Muscle layer of colon (tissue), 2 donors: ENCODE results near the gene PPCS.

Source experiments
- H3K27ac ChIP-seq: one replicate; pipeline ENCODE4 v1.7.0; 2013; ENCODE audit warnings: low read depth, mild to moderate bottlenecking, low read length, moderate library complexity
- H3K27me3 ChIP-seq, 2 donors: one replicate each; pipeline ENCODE4 v1.7.0; 2013; ENCODE audit warnings: low read length in 2 of 2, mild to moderate bottlenecking in 2 of 2; ENCODE audit not compliant: insufficient read depth in 2 of 2, control insufficient read depth in 1 of 2
- H3K36me3 ChIP-seq: one replicate; pipeline ENCODE4 v1.7.0; 2013; ENCODE audit warnings: mild to moderate bottlenecking, low read length; ENCODE audit not compliant: insufficient read depth
- H3K4me1 ChIP-seq: one replicate; pipeline ENCODE4 v1.7.0; 2013; ENCODE audit warnings: mild to moderate bottlenecking, low read length; ENCODE audit not compliant: insufficient read depth
- H3K4me3 ChIP-seq, 2 donors: one replicate each; pipeline ENCODE4 v1.7.0; 2013; ENCODE audit warnings: low read length in 2 of 2, low read depth in 1 of 2, mild to moderate bottlenecking in 1 of 2, moderate library complexity in 1 of 2
- H3K9ac ChIP-seq: one replicate; pipeline ENCODE4 v1.7.0; 2013; ENCODE audit warnings: low read length
- H3K9me3 ChIP-seq: one replicate; pipeline ENCODE4 v1.7.0; 2013; ENCODE audit warnings: mild to moderate bottlenecking, low read length
- donor health status: abdominal sarcoma.
- donor health status: Adenocarcinoma of cecum.

Gene PPCS

GRCh38 chr1:42456010-42456753, at the start of gene PPCS, which contains the start of gene ZMYND12:
Gene PPCS (plus strand): TSS chr1:42456543. CDS start chr1:42456566, 23 bp downstream.
Gene ZMYND12 (minus strand): TSS chr1:42456022. CDS start chr1:42455997, 25 bp downstream.
- H3K27ac ChIP-seq, result peak within 1 kb of the TSS; percentile 97
- H3K36me3 ChIP-seq, result peaks cover 25% of the 10 kb centered on the region
- H3K4me3 ChIP-seq, result peak within 1 kb of the TSS; percentile 86 to 92
- no peaks in the 10 kb centered on the region for H3K27me3 ChIP-seq
- H3K9ac ChIP-seq, result peak within 1 kb of the TSS; percentile 59
- peaks cover 13% of the 10 kb centered on the region for H3K4me1 ChIP-seq
- no peaks in the 10 kb centered on the region for H3K9me3 ChIP-seq

- Histone ChIP-seq H3K27me3 (no peaks in the 10 kb centered on the region), H3K36me3 (no peaks in the 10 kb centered on the region), H3K4me1 (peaks cover 10% of the 10 kb centered on the region), H3K9ac (no peak overlapping the region), H3K9me3 (no peaks in the 10 kb centered on the region), H3K27ac (no peak overlapping the region), H3K4me3 (no peak overlapping the region)
Measured at GRCh38 chr1:42414551-42415496, 41.5 kb upstream of the PPCS start.

GRCh38 chr1:42417166-42417565, 39.2 kb upstream of the PPCS start:
- Histone ChIP-seq H3K4me1 (peaks cover 28% of the 10 kb centered on the region), H3K4me3 (no peak overlapping the region), H3K9ac (no peak overlapping the region), H3K9me3 (no peaks in the 10 kb centered on the region), H3K36me3 (no peaks in the 10 kb centered on the region), H3K27ac (no peak overlapping the region), H3K27me3 (no peaks in the 10 kb centered on the region)

- no peaks in the 10 kb centered on the region for H3K36me3 ChIP-seq
- no peak overlapping the region for H3K27ac ChIP-seq
- no peaks in the 10 kb centered on the region for H3K27me3 ChIP-seq
- H3K4me3 ChIP-seq, result no peak overlapping the region
- H3K9ac ChIP-seq, result no peak overlapping the region
- H3K4me1 ChIP-seq, result peaks cover 28% of the 10 kb centered on the region
- H3K9me3 ChIP-seq, result no peaks in the 10 kb centered on the region
Measured at GRCh38 chr1:42418516-42418915, 37.8 kb upstream of the PPCS start.

- Histone ChIP-seq H3K9me3 (no peaks in the 10 kb centered on the region), H3K4me1 (peaks cover 28% of the 10 kb centered on the region), H3K36me3 (no peaks in the 10 kb centered on the region), H3K27ac (peak overlapping the region; percentile 81), H3K27me3 (no peaks in the 10 kb centered on the region), H3K9ac (no peak overlapping the region), H3K4me3 (peak overlapping the region in 1 of 2 donors; percentile 9)
Measured at GRCh38 chr1:42419126-42419821, 37.1 kb upstream of the PPCS start.

GRCh38 chr1:42420121-42420520, 36.2 kb upstream of the PPCS start:
- no peaks in the 10 kb centered on the region for H3K27me3 ChIP-seq
- peaks cover 28% of the 10 kb centered on the region for H3K4me1 ChIP-seq
- peak overlapping the region in 1 of 2 donors; percentile 9 for H3K4me3 ChIP-seq
- H3K9ac ChIP-seq, result no peak overlapping the region
- H3K9me3 ChIP-seq, result no peaks in the 10 kb centered on the region
- peak overlapping the region; percentile 81 for H3K27ac ChIP-seq
- H3K36me3 ChIP-seq, result no peaks in the 10 kb centered on the region

GRCh38 chr1:42420911-42421585, 35.3 kb upstream of the PPCS start:
- Histone ChIP-seq H3K4me1 (peaks cover 28% of the 10 kb centered on the region), H3K27me3 (no peaks in the 10 kb centered on the region), H3K27ac (peak overlapping the region; percentile 81), H3K9me3 (no peaks in the 10 kb centered on the region), H3K9ac (no peak overlapping the region), H3K36me3 (no peaks in the 10 kb centered on the region), H3K4me3 (peak overlapping the region in 1 of 2 donors; percentile 4)

- peaks cover 28% of the 10 kb centered on the region for H3K4me1 ChIP-seq
- H3K27ac ChIP-seq, result no peak overlapping the region
- no peaks in the 10 kb centered on the region for H3K9me3 ChIP-seq
- no peak overlapping the region for H3K9ac ChIP-seq
- H3K36me3 ChIP-seq, result no peaks in the 10 kb centered on the region
- H3K4me3 ChIP-seq, result no peak overlapping the region
- H3K27me3 ChIP-seq, result no peaks in the 10 kb centered on the region
Measured at GRCh38 chr1:42422737-42423136, 33.6 kb upstream of the PPCS start.

- Histone ChIP-seq H3K4me1 (peaks cover 28% of the 10 kb centered on the region), H3K27me3 (no peaks in the 10 kb centered on the region), H3K27ac (no peak overlapping the region), H3K4me3 (no peak overlapping the region), H3K9ac (no peak overlapping the region), H3K9me3 (no peaks in the 10 kb centered on the region), H3K36me3 (no peaks in the 10 kb centered on the region)
Measured at GRCh38 chr1:42423681-42424080, 32.7 kb upstream of the PPCS start.

- H3K27me3 ChIP-seq, result no peaks in the 10 kb centered on the region
- H3K4me3 ChIP-seq, result no peak overlapping the region
- H3K4me1 ChIP-seq, result peaks cover 24% of the 10 kb centered on the region
- H3K27ac ChIP-seq, result no peak overlapping the region
- H3K9ac ChIP-seq, result no peak overlapping the region
- H3K9me3 ChIP-seq, result no peaks in the 10 kb centered on the region
- no peaks in the 10 kb centered on the region for H3K36me3 ChIP-seq
Measured at GRCh38 chr1:42424201-42424600, 32.1 kb upstream of the PPCS start.
